ENCODE data around the gene ACAD11.

Gene ACAD11

GRCh38 chr3:132659365-132660051 is at the start of gene ACAD11:
TSS of gene ACAD11 (minus strand) at chr3:132659809. CDS start at chr3:132659751, 58 bp downstream.
- DNase-seq (ENCODE audit: low read depth in 3 of 3) = peak in 1 of 3 experiments; percentile 29

- DNase-seq (ENCODE audit: low read depth in 3 of 3) = no peak
Observed at GRCh38 chr3:132703733-132704132, 44.1 kb upstream of the ACAD11 start.

- no peak for DNase-seq (ENCODE audit: low read depth in 3 of 3)
Observed at GRCh38 chr3:132695422-132695821, 35.8 kb upstream of the ACAD11 start.

- DNase-seq (ENCODE audit: low read depth in 3 of 3) = no peak
Observed at GRCh38 chr3:132694991-132695390, 35.4 kb upstream of the ACAD11 start.

- no peak for DNase-seq (ENCODE audit: low read depth in 3 of 3)
Observed at GRCh38 chr3:132690040-132690439, 30.4 kb upstream of the ACAD11 start.

GRCh38 chr3:132682201-132682600 is 22.6 kb upstream of the ACAD11 start:
- DNase-seq (ENCODE audit: low read depth in 3 of 3) = no peak

- DNase-seq (ENCODE audit: low read depth in 3 of 3) = no peak
Observed at GRCh38 chr3:132681421-132681820, 21.8 kb upstream of the ACAD11 start.

GRCh38 chr3:132679911-132680310 is 20.3 kb upstream of the ACAD11 start:
- DNase-seq (ENCODE audit: low read depth in 3 of 3) = no peak

- DNase-seq (ENCODE audit: low read depth in 3 of 3) = no peak
Observed at GRCh38 chr3:132675408-132675807, 15.8 kb upstream of the ACAD11 start.

- no peak for DNase-seq (ENCODE audit: low read depth in 3 of 3)
Observed at GRCh38 chr3:132669256-132669777, 9.7 kb upstream of the ACAD11 start.

GRCh38 chr3:132665230-132665745 is 5.7 kb upstream of the ACAD11 start:
- DNase-seq (ENCODE audit: low read depth in 3 of 3) = no peak

GRCh38 chr3:132662212-132662611 is 2.6 kb upstream of the ACAD11 start:
- DNase-seq (ENCODE audit: low read depth in 3 of 3) = no peak

- no peak for DNase-seq (ENCODE audit: low read depth in 3 of 3)
Observed at GRCh38 chr3:132661101-132661500, 1.5 kb upstream of the ACAD11 start.

GRCh38 chr3:132660811-132661070 is 1.1 kb upstream of the ACAD11 start:
- DNase-seq (ENCODE audit: low read depth in 3 of 3) = no peak

- DNase-seq (ENCODE audit: low read depth in 3 of 3) = peak; percentile 44 to 70 (median 55)
Observed at GRCh38 chr3:132660052-132660810, 622 bp upstream of the ACAD11 start, which contains the start of gene UBA5. TSS of gene UBA5 (plus strand) at chr3:132660329. CDS start at chr3:132660538, 209 bp downstream.

GRCh38 chr3:132659000-132659364 is 627 bp downstream of the ACAD11 start:
- no peak for DNase-seq (ENCODE audit: low read depth in 3 of 3)

- no peak for DNase-seq (ENCODE audit: low read depth in 3 of 3)
Observed at GRCh38 chr3:132657869-132658747, 1.5 kb downstream of the ACAD11 start.

- no peak for DNase-seq (ENCODE audit: low read depth in 3 of 3)
Observed at GRCh38 chr3:132655471-132655870, 4.1 kb downstream of the ACAD11 start.

GRCh38 chr3:132654721-132655120 is 4.9 kb downstream of the ACAD11 start:
- no peak for DNase-seq (ENCODE audit: low read depth in 3 of 3)

GRCh38 chr3:132654190-132654589 is 5.4 kb downstream of the ACAD11 start:
- no peak for DNase-seq (ENCODE audit: low read depth in 3 of 3)

- DNase-seq (ENCODE audit: low read depth in 3 of 3) = no peak
Observed at GRCh38 chr3:132652640-132653270, 6.9 kb downstream of the ACAD11 start.

Data from stimulated activated CD4-positive, alpha-beta T cell treated with anti-CD3 and anti-CD28 coated beads, TNF-alpha, amount 100 ng/mL, for 24 hours (primary cell).